Measurements from ENCODE around the gene ERCC6.

GRCh38 chr10:49539320-49539885 is 482 bp upstream of the ERCC6 start:
- TF ChIP-seq CTCF (conservative IDR thresholded peaks at IDR 0.05 in 1 of 2, IDR thresholded peaks at IDR 0.05 in 1 of 2; ENCODE audit: extremely low read depth in 1 of 2, insufficient read depth in 1 of 2, low read depth in 1 of 2, low read length in 2 of 2) (peak in 1 of 2 donors; percentile 5), EZH2 (IDR thresholded peaks at IDR 0.05; ENCODE audit: borderline replicate concordance, low read length) (no peak)
